ENCODE results near the gene FAM111A.
"Not testable (repeated sequence)": the region's sequence is repeated elsewhere in the genome, so short reads cannot be mapped to it uniquely, and the experiment has no call there.

Gene FAM111A

GRCh38 chr11:59142530-59143507, at the start of gene FAM111A:
TSS of gene FAM111A (plus strand) at chr11:59142856. CDS start at chr11:59148873, 6,017 bp downstream.
- FAIRE-seq: no peak

- FAIRE-seq: not testable (repeated sequence)
Measured at GRCh38 chr11:59093576-59093975, 49.1 kb upstream of the FAM111A start.

GRCh38 chr11:59095225-59095624, 47.4 kb upstream of the FAM111A start:
- not testable (repeated sequence) for FAIRE-seq

GRCh38 chr11:59095972-59096575, 46.6 kb upstream of the FAM111A start:
- FAIRE-seq: not testable (repeated sequence)

GRCh38 chr11:59097113-59097708, 45.4 kb upstream of the FAM111A start:
- no peak for FAIRE-seq

GRCh38 chr11:59097938-59098337, 44.7 kb upstream of the FAM111A start:
- FAIRE-seq: not testable (repeated sequence)

GRCh38 chr11:59102259-59102765, 40.3 kb upstream of the FAM111A start:
- no peak for FAIRE-seq

- FAIRE-seq: no peak
Measured at GRCh38 chr11:59106363-59107336, 36.0 kb upstream of the FAM111A start, which contains the start of gene FAM111B. TSS of gene FAM111B (plus strand) at chr11:59107237. CDS start at chr11:59109626, 2,389 bp downstream.

- FAIRE-seq: not testable (repeated sequence)
Measured at GRCh38 chr11:59107721-59108120, 34.9 kb upstream of the FAM111A start.

GRCh38 chr11:59112494-59112893, 30.2 kb upstream of the FAM111A start:
- no peak for FAIRE-seq

GRCh38 chr11:59114344-59114743, 28.3 kb upstream of the FAM111A start:
- FAIRE-seq: no peak

- FAIRE-seq: no peak
Measured at GRCh38 chr11:59115553-59115952, 27.1 kb upstream of the FAM111A start.

- no peak for FAIRE-seq
Measured at GRCh38 chr11:59117774-59118173, 24.9 kb upstream of the FAM111A start.

GRCh38 chr11:59119826-59120225, 22.8 kb upstream of the FAM111A start:
- no peak for FAIRE-seq

- FAIRE-seq: no peak
Measured at GRCh38 chr11:59135648-59136461, 6.8 kb upstream of the FAM111A start.

- not testable (repeated sequence) for FAIRE-seq
Measured at GRCh38 chr11:59136551-59136950, 6.1 kb upstream of the FAM111A start.

- FAIRE-seq: no peak
Measured at GRCh38 chr11:59137190-59137589, 5.5 kb upstream of the FAM111A start.

- no peak for FAIRE-seq
Measured at GRCh38 chr11:59138643-59139042, 4.0 kb upstream of the FAM111A start.

GRCh38 chr11:59141191-59141590, 1.5 kb upstream of the FAM111A start:
- FAIRE-seq: no peak

GRCh38 chr11:59141673-59142460, 789 bp upstream of the FAM111A start:
- FAIRE-seq: no peak

All from colon (tissue), 2 donors.